Activated CD4-positive, CD25-positive, alpha-beta regulatory T cell treated with anti-CD3 and anti-CD28 coated beads, Interleukin-2, amount 50 U/mL, for 16 hours (primary cell): Measurements from ENCODE around the gene DCUN1D3.

Experiments used
- DNase-seq: peaks from one replicate; pipeline ENCODE4 v3.0.0-alpha.2; 2020; ENCODE audit warnings: low read depth, low spot score

Gene DCUN1D3

GRCh38 chr16:20918486-20919239 lies 18.5 kb upstream of the DCUN1D3 start:
- DNase-seq: no peak

- DNase-seq: no peak
Measured at GRCh38 chr16:20916942-20917341, 16.8 kb upstream of the DCUN1D3 start.

GRCh38 chr16:20916289-20916688 lies 16.1 kb upstream of the DCUN1D3 start:
- DNase-seq: no peak

- DNase-seq: no peak
Measured at GRCh38 chr16:20911361-20911760, 11.2 kb upstream of the DCUN1D3 start.

- no peak for DNase-seq
Measured at GRCh38 chr16:20910781-20911321, 10.7 kb upstream of the DCUN1D3 start.

- DNase-seq: no peak
Measured at GRCh38 chr16:20906341-20907255, 6.4 kb upstream of the DCUN1D3 start.

GRCh38 chr16:20905576-20905975 lies 5.4 kb upstream of the DCUN1D3 start:
- no peak for DNase-seq

GRCh38 chr16:20904507-20905081 lies 4.4 kb upstream of the DCUN1D3 start:
- DNase-seq: no peak

- DNase-seq: no peak
Measured at GRCh38 chr16:20903899-20904506, 3.8 kb upstream of the DCUN1D3 start.

- DNase-seq: no peak
Measured at GRCh38 chr16:20903116-20903898, 3.1 kb upstream of the DCUN1D3 start.

GRCh38 chr16:20902426-20902825 lies 2.3 kb upstream of the DCUN1D3 start:
- no peak for DNase-seq

GRCh38 chr16:20901436-20902112 lies 1.4 kb upstream of the DCUN1D3 start:
- DNase-seq: no peak

- no peak for DNase-seq
Measured at GRCh38 chr16:20901068-20901435, 894 bp upstream of the DCUN1D3 start.

- no peak for DNase-seq
Measured at GRCh38 chr16:20899477-20900298, 470 bp downstream of the DCUN1D3 start.

- no peak for DNase-seq
Measured at GRCh38 chr16:20899071-20899470, 1.1 kb downstream of the DCUN1D3 start.

- DNase-seq: no peak
Measured at GRCh38 chr16:20897922-20898321, 2.2 kb downstream of the DCUN1D3 start.

- no peak for DNase-seq
Measured at GRCh38 chr16:20897253-20897897, 2.8 kb downstream of the DCUN1D3 start.

- DNase-seq: no peak
Measured at GRCh38 chr16:20894388-20894787, 5.8 kb downstream of the DCUN1D3 start.
